Caki2 (cell line): Measurements from ENCODE around the gene SUFU. TPM values are rescaled to one million over a fixed set of nuclear protein-coding genes. Genes with fewer than 3 reads are reported as not detected.

Source experiments
- DNase-seq: peaks from one replicate; pipeline ENCODE4 v3.0.0-alpha.2; 2015; ENCODE audit warnings: low read depth
- in situ Hi-C: cut with HindIII; loops from 2 replicates; pipeline ENCODE4 v1.10.0; 2016; ENCODE audit warnings: low sequenced_read_pairs, low pct_unique_long_range_greater_than_20kb, mixed read lengths
- total RNA-seq: library from RNA; depleted of rRNA; stranded (reverse); fragments of >200 nt; shearing (Covaris generic); gene quantifications from 2 replicates; pipeline ENCODE4 v1.2.3, GENCODE V29; 2014; ENCODE audit warnings: low replicate concordance

SUFU gene
- total RNA-seq, 1 experiment from 2014 or later, result 2.9 TPM

DNA sequence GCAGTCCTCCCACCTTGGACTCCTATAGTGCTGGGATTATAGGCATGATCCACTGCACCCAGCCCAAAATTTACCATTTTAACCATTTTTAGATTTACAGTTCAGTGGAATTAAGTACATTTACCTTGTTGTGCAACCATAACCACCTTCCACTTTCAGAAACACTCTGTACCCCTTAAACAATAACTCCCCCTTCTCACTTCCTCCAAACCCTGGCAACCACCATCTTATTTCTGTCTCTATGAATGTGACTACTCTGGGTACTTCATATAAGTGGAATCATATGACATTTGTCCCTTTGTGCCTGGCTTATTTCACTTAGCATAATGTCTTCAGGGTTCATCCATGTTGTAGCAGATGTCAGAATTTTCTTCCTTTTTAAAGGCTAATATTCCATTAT lies 33.6 kb downstream of the SUFU start:
- no peak for DNase-seq
- in situ Hi-C loops, result no loop called here

DNA sequence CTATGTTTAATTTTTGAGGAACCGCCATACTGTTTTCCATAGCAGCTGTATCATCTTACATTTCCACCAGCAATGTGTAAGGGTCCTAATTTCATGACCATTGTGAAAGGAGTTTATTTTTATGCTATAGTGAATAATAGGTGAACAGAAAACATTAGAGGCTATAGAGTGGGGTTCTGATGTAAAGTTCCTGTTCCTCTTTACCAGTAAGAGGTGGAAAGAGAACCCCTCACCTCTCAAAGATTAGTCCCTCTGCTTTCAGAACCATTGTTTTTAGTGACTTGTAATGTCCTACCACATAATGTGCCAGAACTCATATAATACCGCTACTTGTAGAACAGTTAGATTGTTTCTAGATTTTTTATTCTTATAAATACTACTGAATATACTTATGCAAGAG lies 34.2 kb downstream of the SUFU start:
- in situ Hi-C loops, result no loop called here
- no peak for DNase-seq

DNA sequence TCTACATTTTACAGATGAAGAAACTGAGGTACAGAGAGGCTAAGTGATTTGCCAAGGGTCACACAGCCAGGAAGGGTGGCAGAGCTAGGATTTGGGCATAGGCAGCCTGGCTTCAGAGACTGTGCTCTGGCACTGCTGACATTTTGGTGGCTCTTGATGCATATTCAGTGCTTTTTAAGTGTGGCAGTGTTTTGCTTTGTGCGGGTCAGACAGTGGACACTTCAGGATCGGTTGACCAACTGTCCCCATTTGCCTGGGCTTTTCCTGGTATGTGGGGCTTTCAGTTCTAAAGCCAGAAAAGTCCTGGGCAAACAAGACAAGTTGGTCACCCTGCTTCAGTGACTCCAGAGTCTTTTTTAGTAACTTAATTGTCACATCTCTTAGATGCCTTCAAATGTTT lies 35.0 kb downstream of the SUFU start:
- no peak for DNase-seq
- in situ Hi-C loops, result no loop called here

DNA sequence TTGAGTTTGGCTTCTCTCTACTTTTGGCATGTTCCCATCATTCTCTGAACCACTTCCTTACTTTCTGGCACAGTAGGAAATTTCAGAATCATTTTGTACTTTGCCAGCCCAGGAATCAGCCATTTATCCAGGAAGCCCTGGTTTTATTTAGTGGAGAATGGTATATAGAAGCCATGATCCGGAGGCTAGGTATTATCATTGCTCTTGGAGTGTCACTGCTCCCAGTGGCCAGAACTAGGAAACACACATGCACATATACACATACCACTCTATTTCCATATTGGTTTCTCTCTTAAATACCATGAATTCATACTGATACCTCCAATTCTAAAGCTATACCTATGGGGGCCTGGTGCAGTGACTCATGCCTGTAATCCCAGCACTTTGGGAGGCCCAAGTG lies 36.3 kb downstream of the SUFU start:
- peak; percentile 12 for DNase-seq
- in situ Hi-C loops, result no loop called here

- peak; percentile 15 for DNase-seq
- in situ Hi-C loops, result no loop called here
Measured at GRCh38 chr10:102542800-102543418, 39.1 kb downstream of the SUFU start.

GRCh38 chr10:102545265-102545871 lies 41.6 kb downstream of the SUFU start:
- in situ Hi-C loops, result no loop called here
- DNase-seq, result no peak

GRCh38 chr10:102545997-102546396 lies 42.2 kb downstream of the SUFU start:
- in situ Hi-C loops, result no loop called here
- no peak for DNase-seq

- in situ Hi-C loops, result no loop called here
Measured at GRCh38 chr10:102546606-102547320, 43.0 kb downstream of the SUFU start.

GRCh38 chr10:102549549-102549948 lies 45.8 kb downstream of the SUFU start:
- in situ Hi-C loops, result no loop called here
- no peak for DNase-seq

More at GRCh38 chr10:102546606-102547320, 43.0 kb downstream of the SUFU start:
- no peak for DNase-seq

- in situ Hi-C loops, result no loop called here
- DNase-seq, result no peak
Measured at GRCh38 chr10:102550636-102551210, 47.0 kb downstream of the SUFU start.

DNA sequence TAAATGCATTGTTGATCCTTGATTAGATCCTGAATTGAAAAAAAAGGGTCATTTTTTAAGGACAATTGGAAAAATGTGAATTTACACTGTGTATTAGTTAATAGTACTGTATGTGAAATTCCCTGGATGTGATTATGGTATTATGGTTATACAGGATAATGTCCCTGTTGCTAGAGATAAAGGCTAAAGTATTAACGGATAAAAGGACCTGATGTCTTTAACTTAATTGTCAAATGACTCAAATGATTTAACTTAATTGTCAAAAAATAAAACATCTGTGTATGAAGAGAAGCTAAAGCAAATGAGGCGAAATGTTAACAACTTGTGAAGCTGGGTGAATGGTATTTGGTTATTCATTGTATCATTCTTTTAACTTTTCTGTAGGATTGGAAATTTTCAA lies 48.8 kb downstream of the SUFU start:
- in situ Hi-C loops, result no loop called here
- DNase-seq, result no peak

DNA sequence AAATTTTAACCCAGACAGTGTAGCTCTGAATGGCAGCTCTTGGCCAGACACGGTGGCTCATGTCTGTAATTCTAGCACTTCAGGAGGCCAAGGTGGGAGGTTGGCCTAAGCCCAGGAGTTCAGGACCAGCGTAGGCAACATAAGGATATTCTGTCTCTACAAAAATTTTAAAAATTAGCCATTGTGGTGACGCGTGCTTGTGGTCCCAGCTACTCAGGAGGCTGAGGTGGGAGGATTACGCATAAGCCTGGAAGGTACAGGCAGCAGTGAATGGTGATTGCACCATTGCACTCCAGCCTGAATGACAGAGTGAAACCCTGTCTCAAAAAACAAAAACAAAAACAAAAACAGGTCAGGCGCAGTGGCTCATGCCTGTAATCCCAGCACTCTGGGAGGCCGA lies 50.0 kb downstream of the SUFU start:
- no peak for DNase-seq
- in situ Hi-C loops, result no loop called here

- DNase-seq, result no peak
- in situ Hi-C loops, result no loop called here
Measured at GRCh38 chr10:102554531-102554930, 50.8 kb downstream of the SUFU start.

DNA sequence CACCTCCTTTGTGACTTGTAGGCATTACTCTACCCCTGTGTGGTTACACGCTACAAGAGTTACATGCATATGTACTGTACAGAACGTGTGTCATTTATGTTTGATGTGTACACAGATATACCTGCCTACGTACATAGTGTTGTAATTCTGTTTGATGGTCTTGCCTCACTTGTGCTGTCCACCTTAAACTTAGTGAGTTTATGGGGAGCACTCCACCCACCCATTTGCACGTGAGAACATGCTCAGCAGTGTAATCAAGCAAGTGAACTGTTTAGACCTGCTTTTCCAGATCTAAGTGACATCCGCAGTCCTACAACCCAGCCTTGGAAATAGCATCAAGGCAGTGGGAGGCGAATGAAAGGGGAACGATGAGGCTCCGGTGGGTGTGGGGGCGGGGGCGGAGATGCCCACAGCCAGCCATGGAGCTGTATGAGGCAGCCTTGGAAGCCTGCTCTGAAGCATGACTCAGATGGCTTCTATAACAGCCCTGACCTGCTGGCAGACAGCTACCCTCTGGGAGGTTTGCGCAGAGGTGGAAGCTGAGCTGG lies 52.1 kb downstream of the SUFU start:
- no peak for DNase-seq

GRCh38 chr10:102557569-102557968 lies 53.8 kb downstream of the SUFU start:
- no peak for DNase-seq
- in situ Hi-C loops, result no loop called here

More for the DNA sequence above, 52.1 kb downstream of the SUFU start:
- in situ Hi-C loops, result no loop called here

GRCh38 chr10:102559764-102560163 lies 56.0 kb downstream of the SUFU start:
- in situ Hi-C loops, result no loop called here
- DNase-seq, result no peak

DNA sequence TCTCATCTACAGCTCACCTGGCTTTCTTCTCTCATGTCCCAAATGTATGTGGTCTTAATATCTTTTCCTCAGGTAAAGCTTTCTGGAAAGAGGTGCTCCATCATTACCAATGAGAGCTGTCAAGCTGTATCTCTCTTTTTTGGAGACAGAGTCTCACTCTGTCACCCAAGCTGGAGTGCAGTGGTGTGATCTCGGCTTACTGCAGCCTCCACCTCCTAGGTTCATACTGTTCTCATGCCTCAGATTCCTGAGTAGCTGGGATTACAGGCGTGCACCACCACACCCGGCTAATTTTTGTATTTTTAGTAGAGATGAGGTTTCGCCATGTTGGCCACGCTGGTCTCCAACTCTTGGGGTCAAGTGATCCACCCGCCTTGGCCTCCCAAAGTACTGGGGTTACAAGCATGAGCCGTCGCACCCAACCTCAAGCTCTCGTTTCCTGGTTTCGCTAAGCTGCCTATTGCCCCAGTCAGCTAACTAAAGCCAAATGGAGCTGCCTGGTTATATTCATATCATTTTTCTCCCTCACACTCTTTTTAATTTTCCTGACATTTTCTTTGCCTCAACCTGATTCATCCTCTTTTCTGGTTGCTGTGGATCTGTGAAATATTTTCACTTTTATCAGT lies 60.5 kb downstream of the SUFU start:
- in situ Hi-C loops, result no loop called here
- DNase-seq, result no peak

DNA sequence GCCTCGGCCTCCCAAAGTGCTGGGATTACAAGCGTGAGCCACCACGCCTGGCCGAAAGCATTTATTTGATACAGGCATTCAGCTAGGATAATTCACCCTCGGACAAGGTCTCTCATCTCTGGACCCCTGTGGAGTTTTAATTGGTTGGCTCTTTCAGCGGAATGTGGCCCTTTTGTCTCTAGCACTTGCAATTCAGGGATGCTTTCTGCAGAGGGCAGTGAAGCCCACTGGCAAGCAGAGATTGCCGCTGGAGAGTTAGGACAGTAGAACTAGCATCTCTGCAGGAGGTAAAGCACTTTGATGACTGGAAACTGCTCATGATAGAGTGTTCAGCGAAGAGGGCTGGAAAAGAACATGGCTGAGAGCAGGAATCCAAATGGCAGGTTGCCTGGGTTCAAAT lies 62.0 kb downstream of the SUFU start:
- DNase-seq, result no peak
- in situ Hi-C loops, result no loop called here

DNA sequence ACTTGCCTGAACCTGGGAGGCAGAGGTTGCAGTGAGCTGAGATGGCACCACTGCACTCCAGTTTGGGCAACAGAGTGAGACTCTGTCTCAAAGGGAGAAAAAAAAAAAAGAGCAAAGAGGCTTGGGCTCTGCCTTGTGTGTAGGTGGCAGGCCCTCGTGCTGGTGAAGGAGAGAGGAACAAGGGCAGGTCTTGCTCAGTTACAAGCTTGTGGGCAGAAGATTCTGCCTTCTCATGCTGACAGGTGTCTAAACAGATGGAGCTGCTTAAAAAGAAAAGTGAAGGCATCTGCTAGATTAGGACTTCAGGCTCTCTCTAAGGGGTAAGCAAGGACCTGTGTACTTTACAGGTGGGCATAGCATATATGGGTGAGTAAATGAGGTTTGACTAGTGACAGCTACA lies 75.0 kb downstream of the SUFU start:
- in situ Hi-C loops, result loop anchor here (10.0 kb wide), 1 partner anchor 74 kb away; the partner anchor contains the start of genes ACTR1A and SUFU
- no peak for DNase-seq
